Measurements from ENCODE around the gene ADRA2B.
"Not testable (repeated sequence)": the region's sequence is repeated elsewhere in the genome, so short reads cannot be mapped to it uniquely, and the experiment has no call there.

Gene ADRA2B

GRCh38 chr2:96081042-96081441 lies 35.3 kb downstream of the ADRA2B start:
- CTCF ChIA-PET = no interaction called here
- POLR2A ChIA-PET (ENCODE audit: low non-redundant PET) = no interaction called here
- H3K27ac ChIP-seq = no peak overlapping the region
- no peak for DNase-seq (ENCODE audit: low spot score)
- no peak for TF ChIP-seq CTCF (conservative IDR thresholded peaks at IDR 0.05; ENCODE audit: low read depth)

DNA sequence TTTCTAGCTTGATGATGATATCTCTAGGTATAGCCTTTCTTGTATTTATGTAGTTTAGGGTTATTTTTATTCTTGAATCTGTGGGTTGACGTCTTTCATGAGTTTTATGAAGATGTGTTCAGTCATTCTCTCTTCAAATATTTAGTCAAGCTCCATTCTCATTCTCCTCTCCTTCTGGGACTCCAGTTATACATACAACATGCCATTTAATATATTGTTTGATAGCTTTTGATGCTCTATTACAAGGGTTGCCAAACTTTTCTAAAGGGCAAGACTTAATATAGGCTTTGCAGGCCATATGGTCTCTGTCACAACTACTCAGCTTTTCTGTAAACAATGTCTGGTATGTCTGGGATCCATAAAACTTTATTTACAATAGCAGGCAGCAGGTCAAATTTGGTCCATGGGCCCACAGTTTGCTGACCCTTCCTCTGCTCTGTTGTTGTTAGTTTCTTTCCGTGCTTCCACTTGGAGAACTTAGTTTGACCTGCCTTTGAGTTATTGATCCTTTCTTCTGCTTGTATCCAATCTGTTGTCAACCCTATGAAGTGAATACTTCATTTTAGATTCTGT lies 41.1 kb downstream of the ADRA2B start:
- no peak overlapping the region for H3K27ac ChIP-seq
- POLR2A ChIA-PET (ENCODE audit: low non-redundant PET) = no interaction called here
- CTCF ChIA-PET = interaction anchor here (1.1 kb wide), 2 partner anchors 41 to 99 kb away, joined by 3 read pairs; no protein-coding TSS in a partner anchor
- no peak for DNase-seq (ENCODE audit: low spot score)
- TF ChIP-seq CTCF (conservative IDR thresholded peaks at IDR 0.05; ENCODE audit: low read depth) = no peak

DNA sequence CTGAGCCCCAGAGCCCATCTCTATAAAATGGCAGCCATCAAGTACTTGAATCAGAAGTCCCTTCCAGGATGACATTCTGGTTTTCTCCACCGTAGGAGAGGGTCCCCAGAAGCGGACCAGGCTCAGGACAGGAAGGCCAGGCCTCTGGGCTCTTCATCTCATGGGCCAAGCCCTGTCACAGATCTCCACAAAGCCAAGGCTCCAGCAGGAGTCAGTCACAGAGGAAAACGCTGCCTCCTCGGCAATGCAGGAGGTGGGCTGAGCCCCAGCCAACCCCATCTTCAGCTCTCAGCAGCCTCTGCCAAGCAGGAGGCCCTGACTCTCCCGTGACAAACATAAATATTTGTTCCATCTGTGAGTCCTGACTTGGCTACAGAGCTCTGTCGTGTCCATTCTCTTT lies 42.2 kb downstream of the ADRA2B start:
- no peak for TF ChIP-seq CTCF (conservative IDR thresholded peaks at IDR 0.05; ENCODE audit: low read depth)
- DNase-seq (ENCODE audit: low spot score) = no peak
- no peak overlapping the region for H3K27ac ChIP-seq
- CTCF ChIA-PET = interaction anchor here (1.1 kb wide), 2 partner anchors 43 kb away, joined by 3 to 5 read pairs; no protein-coding TSS in a partner anchor
- POLR2A ChIA-PET (ENCODE audit: low non-redundant PET) = no interaction called here

GRCh38 chr2:96073170-96073775 lies 43.1 kb downstream of the ADRA2B start:
- no peak overlapping the region for H3K27ac ChIP-seq
- CTCF ChIA-PET = interaction anchor here (0.9 to 1.1 kb wide), 2 partner anchors 26 to 44 kb away, joined by 3 to 5 read pairs; no protein-coding TSS in a partner anchor
- TF ChIP-seq CTCF (conservative IDR thresholded peaks at IDR 0.05; ENCODE audit: low read depth) = no peak
- POLR2A ChIA-PET (ENCODE audit: low non-redundant PET) = no interaction called here
- DNase-seq (ENCODE audit: low spot score) = no peak

- POLR2A ChIA-PET (ENCODE audit: low non-redundant PET) = no interaction called here
- H3K27ac ChIP-seq = no peak overlapping the region
- no peak for DNase-seq (ENCODE audit: low spot score)
- no peak for TF ChIP-seq CTCF (conservative IDR thresholded peaks at IDR 0.05; ENCODE audit: low read depth)
- CTCF ChIA-PET = interaction anchor here (0.9 kb wide), 1 partner anchor 26 kb away, joined by 3 read pairs; no protein-coding TSS in a partner anchor
Measured at GRCh38 chr2:96072746-96073145, 43.6 kb downstream of the ADRA2B start.

GRCh38 chr2:96071977-96072491 lies 44.3 kb downstream of the ADRA2B start:
- H3K27ac ChIP-seq; DNase-seq (ENCODE audit: low spot score); POLR2A ChIA-PET (ENCODE audit: low non-redundant PET): not testable (repeated sequence)
- CTCF ChIA-PET = interaction anchor here (0.9 to 1.2 kb wide), 2 partner anchors 27 to 45 kb away, joined by 3 to 4 read pairs; partner anchors contain the start of gene ADRA2B

DNA sequence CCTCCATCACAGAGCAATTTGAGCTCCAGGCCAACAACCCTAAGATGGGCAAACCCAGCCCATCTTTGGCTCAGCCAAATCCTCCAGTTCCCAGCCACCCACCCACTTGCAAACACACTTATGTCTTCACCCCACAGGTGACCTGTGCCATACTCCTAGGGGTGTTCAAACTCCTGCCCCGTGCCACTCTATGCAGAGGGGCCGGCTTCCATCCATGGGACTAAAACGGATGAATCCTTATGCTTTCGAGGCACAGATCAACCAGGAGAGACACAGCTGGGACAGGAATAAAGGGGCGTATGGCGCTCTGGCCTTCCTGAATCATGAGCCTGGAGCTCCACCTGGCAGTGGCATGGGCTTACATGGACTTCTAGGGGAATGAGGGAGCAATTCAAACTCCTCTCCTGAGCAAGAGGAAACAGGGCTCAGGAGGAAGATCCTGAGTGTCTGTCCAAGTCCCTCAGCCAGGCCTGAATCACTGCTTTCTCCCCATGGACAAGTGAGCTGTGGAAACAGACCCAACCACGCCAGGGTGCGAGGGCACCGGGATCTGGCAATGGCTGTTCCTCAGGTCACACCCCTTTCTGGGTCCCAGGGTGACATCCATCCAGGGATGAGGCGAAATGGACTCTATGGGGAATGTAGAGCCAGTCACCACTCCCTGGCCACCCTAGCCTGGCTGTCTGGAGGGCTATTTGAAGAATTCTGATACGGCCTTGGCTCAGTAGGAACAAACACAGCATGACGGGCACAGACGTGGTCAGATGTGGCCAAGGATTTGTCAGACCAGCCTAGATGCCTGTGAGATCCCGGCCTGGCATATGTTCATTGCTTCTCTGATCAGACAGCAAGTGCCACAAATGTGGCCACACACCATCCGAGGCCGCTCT lies 45.0 kb downstream of the ADRA2B start:
- H3K27ac ChIP-seq; POLR2A ChIA-PET (ENCODE audit: low non-redundant PET); DNase-seq (ENCODE audit: low spot score): not testable (repeated sequence)
- CTCF ChIA-PET = interaction anchor here (0.6 to 1.2 kb wide), 3 partner anchors 45 to 307 kb away, joined by 3 to 4 read pairs (median 3); partner anchors contain the start of gene ADRA2B

GRCh38 chr2:96070351-96070750 lies 46.0 kb downstream of the ADRA2B start:
- DNase-seq (ENCODE audit: low spot score); POLR2A ChIA-PET (ENCODE audit: low non-redundant PET): not testable (repeated sequence)
- peak overlapping the region; percentile 64 for H3K27ac ChIP-seq
- CTCF ChIA-PET = interaction anchor here (0.7 kb wide), 1 partner anchor 105 kb away, joined by 3 read pairs; no protein-coding TSS in a partner anchor

GRCh38 chr2:96069878-96070277 lies 46.5 kb downstream of the ADRA2B start:
- CTCF ChIA-PET = interaction anchor here (0.7 kb wide), 1 partner anchor 105 kb away, joined by 3 read pairs; no protein-coding TSS in a partner anchor
- DNase-seq (ENCODE audit: low spot score); POLR2A ChIA-PET (ENCODE audit: low non-redundant PET): not testable (repeated sequence)
- peak overlapping the region; percentile 64 for H3K27ac ChIP-seq

- H3K27ac ChIP-seq = peak overlapping the region; percentile 86
- POLR2A ChIA-PET (ENCODE audit: low non-redundant PET); DNase-seq (ENCODE audit: low spot score): not testable (repeated sequence)
- CTCF ChIA-PET = interaction anchor here (0.6 to 1.2 kb wide), 3 partner anchors 49 to 347 kb away, joined by 3 read pairs; no protein-coding TSS in a partner anchor
Measured at GRCh38 chr2:96067902-96068581, 48.3 kb downstream of the ADRA2B start.
